Epidermal melanocyte (primary cell): Measurements from ENCODE around the gene GDI1.

ENCODE experiments used
- DNase-seq: peaks from one replicate; pipeline ENCODE4 v3.0.0; 2011; ENCODE audit warnings: low spot score; ENCODE audit not compliant: insufficient read length

Gene GDI1

DNA sequence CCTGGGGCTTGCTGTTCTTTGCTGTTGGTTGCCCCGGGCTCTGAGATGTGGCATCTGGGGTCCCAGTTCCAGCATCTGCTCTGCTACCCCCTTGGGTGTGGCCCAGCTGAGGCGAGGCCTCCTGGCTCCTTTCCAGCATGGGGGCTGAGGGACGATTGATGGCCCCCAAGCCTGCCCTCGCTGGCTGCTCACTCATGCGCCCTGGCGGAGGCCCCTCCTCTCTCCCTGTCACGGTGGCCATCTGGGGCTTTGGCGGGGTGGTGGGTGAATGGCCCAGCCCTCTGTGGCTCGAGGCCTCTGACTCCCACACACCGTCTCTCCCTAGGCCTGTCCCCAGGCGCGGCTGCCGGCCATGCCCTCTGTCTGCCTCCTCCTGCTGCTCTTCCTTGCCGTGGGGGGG is 22.9 kb downstream of the GDI1 start:
- no peak for DNase-seq

GRCh38 chrX:154460326-154460725 is 23.4 kb downstream of the GDI1 start:
- no peak for DNase-seq

- DNase-seq: no peak
Observed at GRCh38 chrX:154462396-154462795, 25.4 kb downstream of the GDI1 start.

GRCh38 chrX:154463611-154464220 is 26.8 kb downstream of the GDI1 start:
- no peak for DNase-seq

- DNase-seq: no peak
Observed at GRCh38 chrX:154464806-154465365, 27.9 kb downstream of the GDI1 start.

DNA sequence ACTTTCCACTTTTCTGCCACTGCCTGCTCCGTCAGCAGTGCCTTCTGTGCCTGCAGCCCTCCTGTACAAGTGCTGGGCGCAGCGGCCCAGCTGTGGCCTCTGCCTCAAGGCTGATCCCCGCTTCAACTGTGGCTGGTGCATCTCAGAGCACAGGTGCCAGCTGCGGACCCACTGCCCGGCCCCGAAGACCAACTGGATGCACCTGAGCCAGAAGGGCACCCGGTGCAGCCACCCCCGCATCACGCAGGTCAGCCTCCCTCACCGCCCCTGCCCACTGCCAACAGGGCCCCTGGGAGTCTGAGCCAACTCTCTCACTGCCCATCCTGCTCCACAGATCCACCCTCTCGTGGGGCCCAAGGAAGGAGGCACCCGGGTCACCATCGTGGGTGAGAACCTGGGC is 28.6 kb downstream of the GDI1 start:
- no peak for DNase-seq

- DNase-seq: no peak
Observed at GRCh38 chrX:154466036-154466435, 29.1 kb downstream of the GDI1 start.

GRCh38 chrX:154466907-154467306 is 30.0 kb downstream of the GDI1 start:
- DNase-seq: no peak

DNA sequence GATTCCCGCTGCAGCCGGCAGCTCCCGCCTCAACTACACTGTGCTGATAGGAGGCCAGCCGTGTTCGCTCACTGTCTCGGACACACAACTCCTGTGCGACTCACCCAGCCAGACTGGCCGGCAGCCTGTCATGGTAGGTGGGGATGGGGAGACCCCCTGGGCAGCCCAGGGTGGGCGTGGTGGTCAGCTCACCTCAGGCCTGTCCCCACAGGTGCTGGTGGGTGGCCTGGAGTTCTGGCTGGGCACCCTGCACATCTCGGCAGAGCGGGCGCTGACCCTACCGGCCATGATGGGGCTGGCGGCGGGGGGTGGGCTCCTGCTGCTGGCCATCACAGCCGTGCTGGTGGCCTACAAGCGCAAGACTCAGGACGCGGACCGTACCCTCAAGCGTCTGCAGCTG is 30.6 kb downstream of the GDI1 start:
- no peak for DNase-seq

DNA sequence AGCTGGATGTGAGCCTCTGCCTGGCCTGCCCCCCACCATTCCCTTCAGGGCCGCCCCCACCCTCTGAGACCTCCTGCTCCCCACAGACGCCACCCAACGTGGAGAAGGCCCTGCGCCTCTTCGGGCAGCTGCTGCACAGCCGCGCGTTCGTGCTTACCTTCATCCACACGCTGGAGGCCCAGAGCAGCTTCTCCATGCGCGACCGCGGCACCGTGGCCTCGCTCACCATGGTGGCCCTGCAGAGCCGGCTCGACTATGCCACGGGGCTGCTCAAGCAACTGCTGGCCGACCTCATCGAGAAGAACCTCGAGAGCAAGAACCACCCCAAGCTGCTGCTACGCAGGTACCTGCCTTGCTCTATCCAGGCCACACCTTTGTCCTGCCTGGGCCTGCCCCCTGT is 31.3 kb downstream of the GDI1 start:
- DNase-seq: no peak

- DNase-seq: no peak
Observed at GRCh38 chrX:154469114-154469513, 32.2 kb downstream of the GDI1 start.

DNA sequence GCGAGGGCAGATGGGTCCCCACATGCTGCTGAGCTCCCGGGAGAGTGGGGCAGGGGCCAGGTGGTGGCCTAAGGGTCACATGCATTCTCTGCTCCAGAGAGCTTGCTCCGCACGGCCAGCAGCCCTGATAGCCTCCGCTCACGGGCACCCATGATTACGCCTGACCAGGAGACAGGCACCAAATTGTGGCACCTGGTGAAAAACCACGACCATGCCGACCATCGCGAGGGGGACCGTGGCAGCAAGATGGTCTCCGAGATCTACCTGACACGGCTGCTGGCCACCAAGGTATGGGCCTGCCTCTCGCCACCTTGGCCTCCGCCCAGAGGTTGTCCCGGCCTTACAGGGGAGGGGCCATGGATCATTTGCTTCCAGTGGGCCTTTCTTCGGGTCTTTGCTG is 32.9 kb downstream of the GDI1 start:
- no peak for DNase-seq

GRCh38 chrX:154470434-154470833 is 33.5 kb downstream of the GDI1 start:
- no peak for DNase-seq

- DNase-seq: no peak
Observed at GRCh38 chrX:154470914-154471568, 34.1 kb downstream of the GDI1 start.

DNA sequence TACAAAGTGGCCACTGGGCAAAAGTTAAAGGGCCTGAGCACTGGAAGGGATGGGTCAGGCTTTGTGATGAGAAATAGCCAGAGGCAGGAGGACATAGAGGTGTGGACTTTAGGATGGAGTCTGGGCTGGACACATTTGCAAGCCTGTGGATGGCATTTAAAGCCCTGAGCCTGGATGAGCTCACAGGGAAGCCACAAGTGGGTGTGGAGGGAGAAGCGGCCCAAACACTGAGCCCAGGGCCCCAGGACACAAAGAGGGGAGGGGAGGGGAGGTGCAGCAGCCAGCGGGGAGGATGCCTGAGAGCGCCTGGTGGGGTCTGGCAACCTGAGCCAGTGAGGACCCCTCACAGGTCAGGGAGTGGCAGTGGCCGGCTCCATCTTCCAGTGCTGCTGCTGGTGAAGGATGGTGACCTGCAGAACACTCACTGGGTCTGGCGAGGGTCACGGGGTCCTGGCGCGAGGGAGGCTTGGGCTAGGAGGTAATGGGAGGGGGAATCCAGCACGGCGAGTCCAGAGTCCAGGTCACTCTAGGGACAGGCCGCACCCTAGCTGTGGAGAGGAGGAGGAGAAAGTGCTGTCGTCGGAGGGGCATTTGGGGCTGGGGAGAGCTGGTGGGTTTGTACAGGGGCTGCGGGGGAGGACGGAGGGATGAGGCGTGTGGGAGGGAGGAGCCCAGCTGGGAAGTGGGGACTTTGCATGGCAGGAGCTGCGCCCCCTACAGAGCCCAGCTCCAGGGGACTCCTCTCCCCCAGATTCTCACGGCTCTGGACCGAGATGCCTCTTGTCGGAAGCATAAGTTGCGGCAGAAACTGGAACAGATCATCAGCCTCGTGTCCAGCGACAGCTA is 35.1 kb downstream of the GDI1 start:
- no peak for DNase-seq

DNA sequence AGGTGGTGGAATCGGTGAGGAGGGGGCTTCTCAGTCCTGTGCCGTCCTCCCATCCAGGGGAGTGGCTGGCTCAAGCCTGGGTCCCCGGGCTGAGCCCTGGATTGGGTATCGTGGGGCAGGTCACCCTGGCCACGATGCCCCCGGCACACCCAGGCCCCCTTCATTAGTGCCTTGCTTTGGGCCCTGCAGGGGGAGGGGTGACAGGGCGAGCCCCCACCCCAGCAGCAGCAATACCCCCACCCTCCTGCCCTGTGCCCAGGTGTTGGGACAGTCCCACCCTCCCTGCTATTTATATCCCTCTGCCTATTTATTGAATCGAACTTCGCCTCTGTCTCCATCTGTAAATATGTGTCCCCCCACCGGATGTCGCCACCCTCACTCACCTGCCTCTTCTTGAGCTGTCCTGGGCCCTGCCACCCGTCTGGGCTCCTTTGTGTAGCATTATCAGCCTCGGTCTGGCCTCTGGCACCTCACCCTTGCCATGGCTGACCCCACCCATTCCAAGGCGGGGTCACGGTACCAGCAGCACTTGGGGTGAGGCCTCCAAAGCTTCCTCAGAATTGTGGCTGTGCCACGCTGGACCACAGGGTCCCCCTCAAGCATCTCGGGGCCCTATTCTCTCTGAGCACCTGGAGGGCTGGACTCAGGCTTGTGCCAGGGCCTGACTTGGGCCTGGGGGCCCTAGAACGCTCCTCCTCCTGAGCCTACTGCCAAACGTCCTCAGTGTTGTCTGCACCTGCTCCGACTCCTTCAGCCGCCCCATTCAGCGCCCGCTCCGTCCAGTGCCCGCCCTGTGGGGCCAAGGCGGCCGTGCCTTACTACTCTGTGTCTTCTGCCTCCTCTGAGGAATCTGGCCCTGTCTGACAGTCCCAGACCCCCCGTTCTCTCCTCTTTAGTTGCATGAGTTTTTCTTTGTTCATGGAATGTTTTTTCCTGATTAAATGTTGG is 36.0 kb downstream of the GDI1 start:
- DNase-seq: no peak

GRCh38 chrX:154473683-154474082 is 36.7 kb downstream of the GDI1 start:
- no peak for DNase-seq

DNA sequence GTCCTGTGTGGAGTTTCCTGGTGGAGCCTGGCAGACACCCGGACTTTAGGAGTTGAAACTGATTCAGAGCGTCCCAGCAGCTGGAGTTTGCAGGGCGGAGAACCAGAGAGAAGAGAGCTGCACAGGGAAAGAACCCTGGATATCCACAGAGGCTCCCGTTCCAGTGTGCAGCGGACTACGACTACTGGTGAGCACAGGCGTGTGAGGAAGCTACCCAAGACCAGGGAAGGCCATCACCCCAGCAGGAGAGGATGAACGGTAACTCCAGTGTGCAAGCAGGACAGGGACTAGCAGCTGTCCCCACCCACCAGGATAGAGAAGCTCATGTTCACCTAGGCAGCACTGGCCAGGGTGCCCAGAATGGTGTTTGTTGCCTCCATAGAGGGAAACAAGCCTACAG is 39.9 kb downstream of the GDI1 start:
- no peak for DNase-seq

GRCh38 chrX:154477891-154478477 is 41.0 kb downstream of the GDI1 start:
- no peak for DNase-seq

GRCh38 chrX:154478728-154479622 is 42.0 kb downstream of the GDI1 start, which contains the start of gene LAGE3:
LAGE3 (minus strand) TSS chrX:154479281; CDS start chrX:154478915, 366 bp downstream.
- peak; percentile 72 for DNase-seq
